ENCODE data around the gene SELENOK.

Gene SELENOK

DNA sequence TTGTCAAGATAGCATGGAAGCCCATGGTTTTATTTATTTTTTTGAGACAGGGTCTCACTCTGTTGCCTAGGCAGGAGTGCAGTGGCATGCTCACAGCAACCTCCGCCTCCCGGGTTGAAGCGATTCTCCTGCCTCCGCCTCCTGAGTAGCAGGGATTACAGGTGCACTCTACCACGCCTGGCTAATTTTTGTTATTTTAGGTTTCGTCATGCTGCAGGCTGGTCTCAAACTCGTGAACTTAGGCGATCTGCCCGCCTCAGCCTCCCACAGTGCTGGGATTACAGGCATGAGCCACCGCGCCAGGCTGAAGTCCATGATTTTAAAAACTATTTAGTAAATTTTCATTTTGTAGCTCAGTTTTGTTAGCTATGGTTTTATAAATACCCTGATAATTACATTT lies 7.0 kb downstream of the SELENOK start:
- DNase-seq (ENCODE audit: low read depth in 2 of 2) = no peak

DNA sequence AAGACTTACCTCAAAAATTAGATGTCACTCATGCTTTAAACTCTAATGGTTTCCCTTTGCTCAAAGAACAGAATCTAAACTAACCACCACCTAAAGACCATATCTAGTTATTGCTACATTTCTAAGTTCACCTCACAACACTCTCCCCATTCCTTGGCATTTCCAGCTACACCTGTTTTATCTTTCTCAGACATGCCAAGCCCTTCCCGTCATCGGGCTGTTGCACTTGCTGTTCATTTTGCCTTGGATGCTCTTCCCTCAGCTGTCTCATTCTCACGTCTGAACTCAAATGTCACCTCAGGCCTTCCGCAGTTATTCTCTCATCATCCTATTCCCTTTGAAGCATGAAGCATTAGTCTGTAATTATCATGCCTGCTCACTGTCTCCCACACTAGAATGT lies 8.7 kb downstream of the SELENOK start:
- DNase-seq (ENCODE audit: low read depth in 2 of 2) = no peak

DNA sequence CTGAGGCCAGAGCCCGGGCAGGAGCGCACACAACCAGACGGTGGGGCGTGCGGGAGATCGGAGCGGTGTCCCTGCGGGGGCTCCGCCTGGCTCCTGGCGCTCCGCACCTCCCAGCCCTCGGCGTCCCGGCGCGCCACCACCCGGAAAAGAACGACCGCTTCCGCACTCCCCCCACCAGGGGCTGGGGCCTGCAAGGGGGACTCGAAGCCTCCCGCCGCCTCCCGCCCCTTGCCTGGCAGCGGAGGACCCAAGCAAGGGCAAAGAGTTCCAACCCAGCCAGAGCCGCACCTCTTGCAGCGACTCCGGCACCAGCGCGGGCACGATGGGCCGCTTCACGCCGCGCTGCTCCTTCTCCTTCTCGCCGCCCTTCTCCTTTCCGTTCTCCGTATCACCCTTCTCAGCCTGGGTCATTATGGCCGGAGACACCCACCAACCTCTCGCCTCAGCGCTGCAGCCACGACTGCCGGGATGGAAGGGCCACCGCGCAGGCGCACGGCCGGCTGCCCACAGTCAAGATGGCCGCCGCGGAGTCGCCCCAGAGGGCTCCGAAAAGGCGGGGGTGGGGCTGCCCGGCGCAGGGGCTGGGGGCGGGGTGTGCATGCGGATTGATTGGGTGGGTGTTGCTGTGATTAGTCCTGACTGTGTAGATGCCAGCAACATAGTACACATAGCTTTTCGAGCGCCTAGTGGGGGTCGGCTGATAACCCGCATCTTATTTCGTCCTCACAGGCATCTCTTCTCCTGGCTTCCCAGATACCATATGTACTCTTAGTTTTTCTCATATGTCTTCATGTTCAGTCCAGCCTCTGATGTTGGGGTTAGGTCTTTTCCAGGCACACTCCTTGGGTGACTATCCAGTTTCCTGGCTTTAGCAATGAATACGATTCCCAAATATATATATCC lies 9.7 kb downstream of the SELENOK start, which contains the start of gene ACTR8:
TSS of gene ACTR8 (minus strand) at position 462 of the 903 bp plus-strand sequence. CDS start at position 411, 51 bp downstream.
- DNase-seq (ENCODE audit: low read depth in 2 of 2) = peak; percentile 43 to 54

DNA sequence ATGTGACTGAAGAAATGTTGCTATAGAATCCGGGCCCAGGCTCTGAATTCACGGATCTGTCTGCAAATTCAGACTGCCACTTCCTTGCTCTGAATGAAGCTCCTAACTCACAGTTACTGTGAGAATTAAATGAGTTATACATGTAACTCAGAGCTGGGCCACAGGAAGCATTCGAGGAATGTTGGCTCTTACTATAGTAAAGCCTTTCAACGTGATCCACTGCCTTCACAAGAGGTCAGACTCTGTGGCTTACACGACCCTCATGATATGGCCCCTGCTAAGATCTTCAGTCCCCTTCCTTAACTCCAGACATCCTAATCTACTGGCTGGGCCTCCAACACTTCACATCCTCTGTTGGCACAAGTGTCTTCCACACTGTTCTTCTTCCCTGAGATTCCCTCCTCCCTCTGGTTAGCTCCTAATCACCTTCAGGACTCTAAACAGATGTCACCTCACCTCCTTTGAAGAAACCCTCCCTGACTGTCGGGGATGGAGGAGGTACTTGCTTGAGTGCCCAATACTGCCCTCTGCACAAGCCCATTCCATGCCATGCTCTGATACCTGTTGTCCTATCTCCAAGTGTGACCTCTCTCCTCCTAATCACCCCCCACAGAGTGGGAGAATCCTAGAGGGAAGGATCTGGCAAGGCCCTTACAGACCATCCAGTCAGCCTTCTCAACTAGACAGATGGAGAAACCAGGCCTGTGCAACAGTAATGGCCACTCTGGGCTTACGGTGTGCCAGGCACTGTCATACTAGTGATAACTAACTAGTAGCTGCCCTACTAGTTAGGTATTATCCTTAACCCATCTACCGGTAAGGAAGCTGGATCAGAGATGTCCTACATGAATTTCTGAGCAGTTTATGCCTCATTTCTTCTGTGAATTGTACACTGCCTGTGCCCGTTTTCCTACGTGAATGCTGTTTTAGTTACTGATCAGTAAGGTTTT lies 11.0 kb downstream of the SELENOK start:
- DNase-seq (ENCODE audit: low read depth in 2 of 2) = peak in 1 of 2 experiments; percentile 5

DNA sequence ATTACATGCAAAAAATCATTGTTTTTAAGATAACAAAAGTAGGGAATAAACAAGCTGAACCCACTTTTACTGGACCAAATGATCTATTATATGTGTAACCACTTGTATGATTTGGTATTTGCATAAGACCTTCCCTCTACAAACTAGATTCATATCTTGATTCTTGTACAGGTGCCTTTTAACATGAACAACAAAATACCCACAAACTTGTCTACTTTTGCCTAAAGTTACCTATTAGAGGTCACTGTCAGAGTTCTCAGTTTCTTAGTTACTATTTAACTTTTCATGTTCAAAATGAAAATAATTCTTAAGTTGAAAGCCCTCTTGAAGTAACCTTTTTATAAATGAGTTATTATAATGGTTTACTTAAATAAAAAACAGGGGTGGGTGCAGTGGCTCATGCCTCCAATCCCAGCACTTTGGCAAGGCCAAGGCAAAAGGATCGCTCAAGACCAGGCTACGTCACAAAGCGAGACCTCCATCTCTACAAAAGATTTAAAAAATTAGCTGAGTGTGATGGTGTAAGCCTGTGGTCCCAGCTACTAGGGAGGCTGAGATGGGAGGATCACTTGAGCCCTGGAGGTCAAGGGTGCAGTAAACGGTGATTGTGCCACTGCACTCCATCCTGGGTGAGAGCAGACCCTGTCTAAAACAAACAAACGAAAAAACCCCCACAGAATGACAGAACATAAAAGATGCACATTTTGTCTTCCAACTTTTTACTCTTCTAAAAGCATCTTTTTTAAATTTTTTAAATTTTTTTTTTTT lies 25.7 kb downstream of the SELENOK start:
- DNase-seq (ENCODE audit: low read depth in 2 of 2) = no peak

DNA sequence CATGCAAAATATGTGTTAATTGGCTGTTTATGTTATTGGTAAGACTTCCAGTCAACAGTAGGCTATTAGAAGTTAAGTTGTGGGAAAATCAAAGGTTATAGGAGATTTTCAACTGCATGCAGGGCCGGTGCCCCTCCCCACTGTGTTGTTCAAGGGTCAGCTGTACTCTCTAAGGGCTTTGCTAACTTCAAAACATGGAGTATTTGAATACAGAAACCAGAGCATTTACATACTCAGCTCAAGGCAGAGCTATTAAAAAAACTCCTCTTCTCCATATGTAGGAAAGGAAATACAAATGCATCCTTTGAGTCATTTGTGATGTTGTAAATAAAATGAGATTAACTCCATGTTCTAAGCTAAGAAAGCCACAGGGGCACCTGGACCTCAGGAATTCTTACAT lies 28.5 kb downstream of the SELENOK start:
- no peak for DNase-seq (ENCODE audit: low read depth in 2 of 2)

DNA sequence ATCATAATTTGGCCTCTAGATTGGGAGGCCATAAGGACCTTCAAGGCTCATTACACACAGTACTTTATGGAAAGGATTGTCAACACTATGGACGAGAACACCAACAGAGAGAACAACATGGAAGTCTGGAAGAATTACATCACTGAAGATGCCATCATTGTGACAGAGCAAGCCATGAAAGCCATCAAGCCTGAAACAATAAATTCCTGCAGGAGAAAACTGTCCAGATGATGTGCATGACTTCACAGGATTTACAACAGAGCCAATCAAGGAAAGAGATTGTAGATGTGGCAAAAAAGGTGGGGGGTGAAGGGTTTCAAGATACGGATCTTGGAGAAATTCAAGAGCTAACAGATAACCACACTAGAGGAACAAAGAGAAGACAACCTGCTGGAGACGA lies 29.4 kb downstream of the SELENOK start:
- no peak for DNase-seq (ENCODE audit: low read depth in 2 of 2)

DNA sequence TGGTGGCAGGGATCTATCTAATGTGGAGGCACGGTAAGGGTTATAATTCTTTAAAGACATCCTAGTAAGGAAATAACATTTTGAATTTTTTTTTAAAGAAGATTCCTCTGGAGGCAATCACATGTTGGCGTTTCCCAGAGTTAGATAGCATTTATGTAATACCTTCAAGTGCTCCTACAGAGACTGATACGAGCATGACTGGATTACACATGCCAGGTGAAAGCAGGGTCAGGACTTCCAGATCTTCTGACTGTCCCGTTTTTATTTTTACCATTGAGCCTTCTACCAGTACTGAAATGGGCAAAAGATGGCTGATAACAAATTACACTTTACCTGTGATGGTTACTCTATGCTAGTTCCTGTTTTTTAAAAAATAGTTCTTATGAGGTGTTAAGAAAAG lies 31.5 kb downstream of the SELENOK start:
- no peak for DNase-seq (ENCODE audit: low read depth in 2 of 2)

DNA sequence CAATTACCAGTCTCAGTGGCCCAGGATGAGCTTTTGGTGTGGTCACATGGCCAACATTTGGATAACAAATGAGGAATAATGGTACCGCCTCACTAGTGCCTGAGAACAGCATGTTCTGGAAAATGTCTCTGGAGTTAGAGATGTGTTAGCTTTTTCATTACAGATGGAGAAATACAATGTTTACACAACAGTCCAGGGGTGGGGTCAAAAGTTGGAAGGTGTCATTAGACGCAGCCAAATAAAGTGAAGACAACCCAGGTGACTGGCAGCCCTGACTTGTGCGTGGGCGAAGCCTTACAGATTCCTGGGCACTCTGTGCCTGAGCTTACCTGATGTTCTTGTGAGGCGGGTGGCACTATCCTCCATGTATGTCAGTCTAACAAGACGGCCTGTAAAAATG lies 32.5 kb downstream of the SELENOK start:
- DNase-seq (ENCODE audit: low read depth in 2 of 2) = no peak

DNA sequence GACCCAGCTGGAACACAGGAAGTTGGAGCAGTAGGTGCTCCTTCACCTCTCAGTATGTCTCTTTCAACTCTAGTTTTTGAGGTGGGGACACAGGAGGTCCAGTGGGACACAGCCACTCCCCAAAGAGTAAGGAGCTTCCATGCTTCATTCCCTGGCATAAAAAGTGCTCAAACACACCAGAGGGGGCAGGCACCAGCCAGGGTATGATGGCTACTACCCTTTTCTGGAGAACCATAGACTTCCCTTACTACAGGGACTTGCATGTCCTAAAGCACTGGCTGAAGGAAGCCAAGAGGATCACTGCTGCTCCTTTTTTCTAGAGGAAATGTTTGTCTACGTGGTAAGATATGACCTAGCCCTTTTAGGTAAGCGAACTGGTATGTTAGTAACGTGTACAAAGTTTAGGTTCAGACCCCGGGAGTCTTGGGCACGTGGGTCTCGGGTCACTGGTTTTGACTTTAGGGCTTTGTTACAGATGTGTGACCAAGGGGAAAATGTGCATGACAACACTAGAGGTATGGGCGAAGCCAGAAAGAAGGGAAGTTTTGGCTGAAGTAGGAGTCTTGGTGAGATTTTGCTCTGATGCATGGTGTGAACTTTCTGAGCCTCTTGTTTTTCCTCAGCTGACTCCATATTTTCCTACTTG lies 33.4 kb downstream of the SELENOK start:
- no peak for DNase-seq (ENCODE audit: low read depth in 2 of 2)

DNA sequence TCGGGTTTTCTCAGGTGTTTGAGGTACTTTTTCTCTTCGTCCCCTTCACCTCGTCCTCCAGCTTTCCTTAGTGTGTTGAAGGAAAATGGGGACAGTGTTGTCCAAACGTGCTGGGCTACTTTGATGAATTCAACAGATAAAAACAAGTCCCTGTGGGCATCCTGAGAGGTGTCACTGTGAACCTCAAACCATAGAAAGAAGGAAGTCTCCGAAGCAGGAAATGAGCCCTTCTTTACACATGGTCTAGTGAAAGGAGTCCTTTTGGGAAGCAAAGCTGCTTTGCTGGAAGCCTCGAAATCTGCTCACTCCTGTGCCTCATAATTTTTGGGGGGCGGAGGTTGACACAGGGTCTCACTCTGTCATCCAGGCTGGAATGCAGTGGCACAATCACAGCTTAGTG lies 34.7 kb downstream of the SELENOK start:
- no peak for DNase-seq (ENCODE audit: low read depth in 2 of 2)

DNA sequence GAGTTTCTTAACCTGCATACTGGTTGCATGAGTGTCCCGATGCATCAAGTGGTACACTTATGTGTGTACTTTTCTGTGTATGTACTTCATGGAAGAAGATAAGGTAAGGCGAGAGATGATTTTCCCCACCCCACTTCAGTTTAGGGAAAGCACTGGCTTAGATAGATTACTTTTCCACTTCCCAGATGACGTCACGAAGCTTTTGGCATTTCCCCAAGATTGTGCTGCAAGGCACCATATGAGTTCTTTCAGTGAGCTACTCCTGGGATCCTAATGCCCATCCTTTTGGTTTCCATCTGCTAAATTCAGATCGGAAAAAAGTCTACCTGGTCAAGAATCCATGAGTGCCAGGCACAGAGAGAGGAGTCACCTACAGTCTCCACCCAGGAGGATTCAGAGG lies 40.8 kb downstream of the SELENOK start:
- DNase-seq (ENCODE audit: low read depth in 2 of 2) = peak; percentile 5 to 10

DNA sequence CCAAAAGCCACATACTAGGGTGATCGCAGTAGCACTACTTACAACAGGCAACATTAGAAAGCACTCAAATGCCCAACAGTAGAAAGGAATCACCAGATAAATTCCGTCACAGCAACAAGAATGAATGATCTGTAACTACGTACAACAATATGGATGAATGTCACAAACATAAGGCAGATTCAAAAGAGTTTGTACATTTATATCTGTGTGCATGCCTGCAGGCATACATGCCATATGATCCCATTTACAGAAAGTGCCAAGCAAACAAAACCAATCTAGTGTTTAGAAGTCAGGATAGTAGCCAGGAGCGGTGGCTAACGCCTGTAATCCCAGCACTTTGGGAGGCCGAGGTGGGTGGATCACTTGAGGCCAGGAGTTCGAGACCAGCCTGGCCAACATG lies 41.7 kb downstream of the SELENOK start:
- DNase-seq (ENCODE audit: low read depth in 2 of 2) = no peak

DNA sequence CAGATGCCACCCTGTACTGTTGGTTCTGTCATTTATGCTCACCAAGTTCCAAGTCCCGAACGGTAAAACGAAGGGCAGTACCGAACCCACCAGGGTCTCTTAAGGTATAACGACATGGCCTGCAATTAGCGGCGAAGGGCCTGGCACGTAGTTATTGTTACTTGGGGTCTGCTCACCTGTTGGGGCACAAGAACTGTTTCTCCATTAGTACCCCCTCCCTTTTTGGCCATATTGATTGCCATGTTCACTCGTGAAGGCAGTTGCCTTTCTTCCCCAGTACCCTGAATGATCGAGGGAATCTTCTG lies 44.9 kb downstream of the SELENOK start:
- no peak for DNase-seq (ENCODE audit: low read depth in 2 of 2)

DNA sequence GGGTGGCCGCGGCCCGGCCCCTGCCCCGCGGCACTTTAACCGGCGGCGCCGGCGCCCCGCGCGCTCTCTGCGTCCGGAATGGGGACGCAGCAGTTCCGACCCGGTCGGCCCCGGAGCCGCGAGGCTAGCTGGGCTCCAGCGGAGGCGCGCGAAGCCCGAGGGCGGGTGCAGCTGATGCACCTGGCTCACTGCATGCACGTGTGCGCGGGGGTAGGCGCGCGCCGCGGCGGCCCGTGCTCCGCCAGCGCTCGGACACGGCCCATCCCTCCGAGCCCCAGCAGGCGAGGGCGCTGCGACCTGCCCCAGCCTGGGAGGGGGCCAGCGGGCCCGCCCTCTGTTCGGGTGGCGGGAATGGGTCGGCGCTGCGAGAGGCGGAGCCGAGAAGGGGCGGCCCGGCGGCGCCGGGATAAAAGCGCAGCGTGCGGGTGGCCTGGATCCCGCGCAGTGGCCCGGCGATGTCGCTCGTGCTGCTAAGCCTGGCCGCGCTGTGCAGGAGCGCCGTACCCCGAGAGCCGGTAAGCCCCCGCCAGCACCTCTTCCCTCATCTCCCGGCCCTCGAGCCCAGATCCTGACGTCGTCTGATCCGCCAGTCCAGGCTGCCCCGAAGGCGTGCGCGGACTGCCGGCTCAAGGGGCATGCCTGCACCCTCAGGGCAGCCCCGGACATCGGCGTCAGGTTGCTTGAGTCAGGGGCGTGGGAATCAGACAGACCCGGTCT lies 45.4 kb downstream of the SELENOK start, which contains the start of the genes CHDH and IL17RB:
TSS of gene CHDH (minus strand) at position 286 of the 717 bp plus-strand sequence. CDS start 22,411 bp downstream, outside the sequence.
TSS of gene IL17RB (plus strand) at position 435 of the 717 bp plus-strand sequence. CDS start at position 456, 21 bp downstream.
- no peak for DNase-seq (ENCODE audit: low read depth in 2 of 2)

DNA sequence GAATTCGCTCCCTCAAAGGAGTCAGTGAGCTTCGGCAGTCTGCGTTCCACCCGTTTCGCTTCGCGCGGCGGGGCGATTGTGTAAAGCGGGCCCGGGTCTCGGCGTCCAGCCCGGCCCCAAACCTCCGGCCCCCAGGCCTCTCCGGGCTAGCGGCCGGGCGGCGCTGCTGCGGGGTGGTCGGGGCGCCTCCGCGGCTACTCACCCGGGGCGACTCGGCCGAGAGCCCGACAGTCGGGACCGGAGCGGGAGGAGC lies 45.9 kb downstream of the SELENOK start:
- DNase-seq (ENCODE audit: low read depth in 2 of 2) = no peak

DNA sequence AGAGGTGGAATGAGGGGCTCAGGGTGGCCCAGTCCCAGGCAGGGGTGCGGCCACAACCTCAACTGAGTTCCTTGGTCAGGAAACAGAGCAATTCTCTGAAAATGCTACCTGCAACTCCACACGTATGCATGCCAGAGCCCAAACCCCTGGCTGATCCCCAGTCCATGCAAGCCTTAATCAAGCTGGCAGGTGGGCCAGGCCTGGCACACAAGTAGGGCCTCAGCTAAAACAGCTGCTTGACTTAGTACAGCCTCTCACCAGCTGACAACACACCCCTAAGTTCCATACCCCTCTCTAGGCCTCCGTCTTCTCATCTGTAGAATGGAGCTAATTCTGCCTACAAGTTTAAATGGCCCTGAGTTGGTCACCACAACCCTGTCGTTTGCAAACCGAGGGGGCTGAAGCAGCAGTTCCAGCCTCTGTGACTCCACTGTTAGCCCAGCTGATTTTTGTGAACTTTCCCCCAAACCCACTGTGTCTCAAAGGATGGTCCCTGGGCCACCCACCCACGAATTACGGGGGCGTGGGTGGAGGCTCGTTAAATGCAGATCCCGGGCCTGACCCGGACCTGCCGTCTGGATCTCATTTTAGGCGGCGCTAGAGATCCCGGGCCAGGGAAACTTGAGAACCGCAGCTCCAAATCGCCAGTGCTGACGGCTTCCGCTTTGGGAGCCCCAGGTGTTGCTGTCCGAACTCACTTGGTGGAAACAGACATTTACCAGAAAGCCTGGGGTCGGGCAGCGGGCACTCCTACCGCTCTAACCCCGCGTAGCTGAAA lies 46.4 kb downstream of the SELENOK start:
- DNase-seq (ENCODE audit: low read depth in 2 of 2) = no peak

DNA sequence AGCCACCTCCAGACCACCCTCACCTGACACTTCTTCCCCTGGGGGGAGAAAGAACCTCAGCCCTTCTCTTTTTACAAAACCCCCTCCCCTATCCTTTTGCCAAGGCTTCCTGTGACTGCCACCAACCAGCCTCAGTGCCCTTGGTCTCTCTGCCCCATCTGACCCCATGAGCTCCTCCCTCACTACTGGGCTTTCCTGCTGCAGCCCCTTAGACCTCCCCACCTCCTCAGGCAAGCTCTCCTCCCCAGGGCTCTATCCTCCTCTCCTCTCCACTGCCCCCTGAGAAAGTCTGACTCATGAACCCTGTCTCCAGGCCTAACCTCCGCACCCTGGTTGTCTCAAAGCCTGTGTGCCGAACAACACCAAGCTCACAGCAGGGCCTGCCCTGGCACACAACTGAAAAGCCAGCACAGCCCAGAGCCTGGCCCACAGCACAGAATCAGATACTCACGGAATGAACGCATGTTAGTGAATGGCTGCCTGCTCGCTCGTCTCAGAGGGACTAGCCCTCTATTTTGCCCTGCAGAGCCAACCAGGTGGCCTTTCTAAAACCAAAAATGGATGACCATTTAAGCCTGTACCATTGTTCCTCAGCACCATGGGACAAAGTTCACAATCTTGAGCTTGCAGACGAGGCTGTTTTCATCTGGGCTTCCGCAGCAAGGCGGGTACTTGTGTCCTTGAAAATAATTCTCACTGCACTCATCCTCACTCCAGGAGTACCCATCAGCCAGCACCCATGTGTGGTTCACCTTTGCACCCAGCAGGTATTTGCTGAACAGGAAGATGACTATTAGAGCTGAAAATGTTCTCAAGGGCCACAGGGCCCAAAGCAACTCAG lies 47.2 kb downstream of the SELENOK start:
- DNase-seq (ENCODE audit: low read depth in 2 of 2) = no peak

Data from fibroblast of skin of left biceps (primary cell).